Loucy (cell line): ENCODE measurements around the gene RAB39A.

Experiments used
- H2AFZ ChIP-seq: fragments of 200-600 bp; sonication (generic); 2 replicates; pipeline ENCODE4 v1.6.0; 2016; ENCODE audit warnings: antibody characterized with exemption, mild to moderate bottlenecking, low read length, moderate library complexity
- H3F3A ChIP-seq: fragments of 200-600 bp; 2 replicates; pipeline ENCODE4 v1.6.0; 2016; ENCODE audit warnings: antibody characterized with exemption, low read depth, mild to moderate bottlenecking
- H3K27me3 ChIP-seq: fragments of 200-600 bp; sonication (generic); 2 replicates; pipeline ENCODE4 v1.6.1; 2014; ENCODE audit warnings: low read length, mild to moderate bottlenecking; ENCODE audit not compliant: insufficient read depth, poor library complexity, severe bottlenecking
- H3K36me3 ChIP-seq: fragments of 200-600 bp; sonication (generic); 2 replicates; pipeline ENCODE4 v1.6.1; 2016; ENCODE audit warnings: low read length; ENCODE audit not compliant: insufficient read depth
- H3K4me1 ChIP-seq: fragments of 200-600 bp; sonication (generic); 2 replicates; pipeline ENCODE4 v1.5.1; 2014; ENCODE audit warnings: low read length, mild to moderate bottlenecking; ENCODE audit not compliant: insufficient read depth, poor library complexity, severe bottlenecking
- H3K4me2 ChIP-seq: fragments of 200-600 bp; sonication (generic); 2 replicates; pipeline ENCODE4 v1.6.0; 2014; ENCODE audit warnings: antibody characterized with exemption, low read length, low read depth, mild to moderate bottlenecking; ENCODE audit not compliant: poor library complexity, severe bottlenecking
- H3K4me3 ChIP-seq: fragments of 200-600 bp; sonication (generic); 2 replicates; pipeline ENCODE4 v1.5.1; 2014; ENCODE audit warnings: low read length, mild to moderate bottlenecking, mixed read lengths; ENCODE audit not compliant: poor library complexity, severe bottlenecking
- H3K79me2 ChIP-seq: fragments of 200-600 bp; sonication (generic); 2 replicates; pipeline ENCODE4 v1.6.1; 2014; ENCODE audit warnings: low read length; ENCODE audit not compliant: insufficient read depth
- H3K9ac ChIP-seq: fragments of 200-600 bp; sonication (generic); 2 replicates; pipeline ENCODE4 v1.6.0; 2014; ENCODE audit warnings: mild to moderate bottlenecking, low read depth, low read length, moderate library complexity; ENCODE audit not compliant: poor library complexity, severe bottlenecking
- H3K9me2 ChIP-seq: fragments of 200-600 bp; sonication (generic); replicated peaks from 2 replicates; pipeline ENCODE4 v1.6.1; 2016; ENCODE audit warnings: low read depth, low read length, mixed read lengths
- H3K9me3 ChIP-seq: fragments of 200-600 bp; sonication (generic); 2 replicates; pipeline ENCODE4 v1.6.1; 2014; ENCODE audit warnings: mild to moderate bottlenecking, antibody characterized with exemption, low read length, low read depth; ENCODE audit not compliant: insufficient read depth
- H4K20me1 ChIP-seq: fragments of 200-600 bp; sonication (generic); 2 replicates; pipeline ENCODE4 v1.6.0; 2014; ENCODE audit warnings: antibody characterized with exemption, low read length, mild to moderate bottlenecking; ENCODE audit not compliant: insufficient read depth, poor library complexity, severe bottlenecking
- CTCF ChIP-seq: fragments of 200-600 bp; sonication (generic); conservative IDR thresholded peaks from 2 replicates; pipeline ENCODE4 v1.5.1; 2014; ENCODE audit warnings: mild to moderate bottlenecking, antibody characterized with exemption, low read length
- EZH2phosphoT487 ChIP-seq: fragments of 200-600 bp; IDR thresholded peaks from 2 replicates; pipeline ENCODE4 v1.6.1; 2018; ENCODE audit warnings: antibody characterized with exemption, mild to moderate bottlenecking, moderate library complexity, borderline replicate concordance

RAB39A gene

DNA sequence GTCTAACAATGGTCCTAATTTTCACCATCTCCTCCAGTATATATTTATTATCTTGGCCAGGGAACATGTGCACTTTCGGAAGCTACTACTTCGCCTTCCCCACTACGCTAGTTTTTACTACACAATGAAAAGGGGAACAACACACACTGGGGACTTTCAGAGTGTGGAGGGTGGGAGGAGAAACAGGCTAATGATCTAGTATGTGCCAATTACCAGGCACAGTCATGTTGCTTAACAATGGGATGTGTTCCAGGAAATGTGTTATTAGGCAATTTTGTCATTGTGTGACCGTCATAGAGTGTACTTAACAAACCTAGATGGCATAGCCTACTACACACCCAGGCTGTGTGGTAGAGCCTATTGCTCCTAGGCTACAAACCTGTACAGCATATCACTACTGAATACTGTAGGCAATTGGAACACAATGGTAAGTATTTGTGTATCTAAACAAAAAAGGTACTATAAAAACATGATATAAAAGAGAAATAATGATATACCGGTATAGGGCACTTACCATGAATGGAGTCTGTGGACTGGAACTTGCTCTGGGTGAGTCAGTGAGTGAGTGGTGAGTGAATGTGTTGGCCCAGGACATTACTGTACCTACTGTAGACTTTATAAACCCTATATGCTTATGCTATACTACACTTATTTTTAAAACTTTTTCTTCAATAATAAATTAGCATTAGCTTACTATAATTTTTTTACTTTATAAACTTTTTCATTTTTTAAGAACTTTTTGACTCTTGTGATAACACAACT is 60.3 kb downstream of the RAB39A start:
- TF ChIP-seq CTCF: no peak
- no peak overlapping the region for H3K9ac ChIP-seq
- no peak overlapping the region for H3K4me2 ChIP-seq
- no peaks in the 10 kb centered on the region for H3F3A ChIP-seq
- H3K36me3 ChIP-seq: no peaks in the 10 kb centered on the region
- H3K27me3 ChIP-seq: no peaks in the 10 kb centered on the region
- no peaks in the 10 kb centered on the region for H3K9me3 ChIP-seq
- H4K20me1 ChIP-seq: no peaks in the 10 kb centered on the region
- H3K4me3 ChIP-seq: no peak overlapping the region
- no peaks in the 10 kb centered on the region for H3K9me2 ChIP-seq
- no peak overlapping the region for H2AFZ ChIP-seq
- H3K79me2 ChIP-seq: no peaks in the 10 kb centered on the region
- no peaks in the 10 kb centered on the region for H3K4me1 ChIP-seq

- H3K9me3 ChIP-seq: no peaks in the 10 kb centered on the region
- no peaks in the 10 kb centered on the region for H3K36me3 ChIP-seq
- H3F3A ChIP-seq: no peaks in the 10 kb centered on the region
- no peak overlapping the region for H2AFZ ChIP-seq
- no peaks in the 10 kb centered on the region for H3K4me1 ChIP-seq
- no peak overlapping the region for H3K4me3 ChIP-seq
- H3K27me3 ChIP-seq: no peaks in the 10 kb centered on the region
- H3K79me2 ChIP-seq: no peaks in the 10 kb centered on the region
- no peak overlapping the region for H3K9ac ChIP-seq
- no peaks in the 10 kb centered on the region for H3K9me2 ChIP-seq
- H4K20me1 ChIP-seq: no peaks in the 10 kb centered on the region
- no peak overlapping the region for H3K4me2 ChIP-seq
- TF ChIP-seq CTCF (no peak), EZH2phosphoT487 (no peak)
Measured at GRCh38 chr11:107991868-107992414, 63.7 kb downstream of the RAB39A start.

- Histone ChIP-seq H3K4me2 (no peak overlapping the region), H3K9ac (no peak overlapping the region), H3K9me2 (no peaks in the 10 kb centered on the region), H2AFZ (no peak overlapping the region), H3K79me2 (no peaks in the 10 kb centered on the region), H3K9me3 (no peaks in the 10 kb centered on the region), H3F3A (no peaks in the 10 kb centered on the region), H3K4me3 (no peak overlapping the region), H3K27me3 (no peaks in the 10 kb centered on the region), H3K36me3 (no peaks in the 10 kb centered on the region), H3K4me1 (no peaks in the 10 kb centered on the region), H4K20me1 (no peaks in the 10 kb centered on the region)
- no peak for TF ChIP-seq EZH2phosphoT487
- TF ChIP-seq CTCF: no peak
Measured at GRCh38 chr11:107996006-107996776, 67.9 kb downstream of the RAB39A start.
